Eye (tissue), 1 donor: ENCODE results near the gene FOXP2.
"Not testable (repeated sequence)": the region's sequence is repeated elsewhere in the genome, so short reads cannot be mapped to it uniquely, and the experiment has no call there.

Experiments
- DNase-seq: peaks from one replicate; pipeline ENCODE4 v3.0.0-alpha.2; 2015

FOXP2 gene

GRCh38 chr7:114598946-114599345 is 184.3 kb downstream of the FOXP2 start:
- DNase-seq: no peak

GRCh38 chr7:114606100-114606499 is 191.5 kb downstream of the FOXP2 start:
- DNase-seq: no peak

GRCh38 chr7:114608822-114609221 is 194.2 kb downstream of the FOXP2 start:
- DNase-seq: not testable (repeated sequence)

- peak; percentile 30 for DNase-seq
These were observed 205.6 kb downstream of the FOXP2 start for GRCh38 chr7:114620208-114620607.

- peak; percentile 88 for DNase-seq
These were observed 207.6 kb downstream of the FOXP2 start for GRCh38 chr7:114622221-114622620.

- peak; percentile 65 for DNase-seq
These were observed 208.5 kb downstream of the FOXP2 start for GRCh38 chr7:114623146-114623545.

- DNase-seq: no peak
These were observed 212.6 kb downstream of the FOXP2 start for GRCh38 chr7:114627231-114627630.

- DNase-seq: no peak
These were observed 213.7 kb downstream of the FOXP2 start for GRCh38 chr7:114628362-114628761.

- no peak for DNase-seq
These were observed 215.1 kb downstream of the FOXP2 start for GRCh38 chr7:114629762-114630161.

- peak; percentile 79 for DNase-seq
These were observed 215.8 kb downstream of the FOXP2 start for GRCh38 chr7:114630201-114630990.

- no peak for DNase-seq
These were observed 216.7 kb downstream of the FOXP2 start for GRCh38 chr7:114631249-114631822.

- no peak for DNase-seq
These were observed 224.8 kb downstream of the FOXP2 start for GRCh38 chr7:114639451-114639850.

GRCh38 chr7:114644455-114644854 is 229.8 kb downstream of the FOXP2 start:
- DNase-seq: peak; percentile 90

- DNase-seq: peak; percentile 83
These were observed 230.8 kb downstream of the FOXP2 start for GRCh38 chr7:114645451-114645850.

GRCh38 chr7:114647518-114647917 is 232.9 kb downstream of the FOXP2 start:
- no peak for DNase-seq

GRCh38 chr7:114648117-114648516 is 233.5 kb downstream of the FOXP2 start:
- peak; percentile 69 for DNase-seq

- peak; percentile 63 for DNase-seq
These were observed 234.1 kb downstream of the FOXP2 start for GRCh38 chr7:114648680-114649079.

GRCh38 chr7:114649689-114650088 is 235.1 kb downstream of the FOXP2 start:
- no peak for DNase-seq

GRCh38 chr7:114650491-114650890 is 235.9 kb downstream of the FOXP2 start:
- no peak for DNase-seq

- DNase-seq: no peak
These were observed 237.4 kb downstream of the FOXP2 start for GRCh38 chr7:114652041-114652440.

GRCh38 chr7:114653364-114654088 is 238.9 kb downstream of the FOXP2 start:
- DNase-seq: peak; percentile 84

GRCh38 chr7:114656466-114656865 is 241.9 kb downstream of the FOXP2 start:
- no peak for DNase-seq

- peak; percentile 74 for DNase-seq
These were observed 242.7 kb downstream of the FOXP2 start for GRCh38 chr7:114657279-114657678.

GRCh38 chr7:114658216-114658615 is 243.6 kb downstream of the FOXP2 start:
- no peak for DNase-seq
